Panc1 (cell line): ENCODE data around the gene LPGAT1. TPM values are rescaled to one million over a fixed set of nuclear protein-coding genes. Genes with fewer than 3 reads are reported as not detected.
A peak's percentile ranks its signal among the peaks of the same experiment; 100 is the strongest.

Experiments
- ATAC-seq: fragments of 200-7000 bp; cut with Tn5 transposase; 2 replicates; pipeline ENCODE4 v1.9.1; 2020; ENCODE audit warnings: mild to moderate bottlenecking, moderate library complexity
- BruUV-seq: library from RNA; stranded (reverse); fragments of 400-500 nt; replicated peaks from 2 replicates; lab custom pipeline; 2021; lab: Mats Ljungman, UMichigan
- CTCF ChIA-PET: fragments of 300-600 bp; sonication (Branson Sonifier 250); formaldehyde crosslinking; loops from one replicate; lab custom pipeline; 2022; ENCODE audit warnings: antibody characterized with exemption; lab: Charles Lee
- POLR2A ChIA-PET: fragments of 300-600 bp; sonication (Branson Sonifier 250); formaldehyde crosslinking; loops from one replicate; lab custom pipeline; 2022; ENCODE audit warnings: antibody characterized with exemption; lab: Charles Lee
- DNase-seq: peaks from one replicate; pipeline ENCODE4 v3.0.0-alpha.2; 2010; ENCODE audit warnings: low read depth, low spot score
- H3K27ac ChIP-seq: 2 replicates; pipeline ENCODE4 v1.5.1; 2011; ENCODE audit warnings: mild to moderate bottlenecking, low read length, inconsistent platforms
- H3K27me3 ChIP-seq: fragments of 200-500 bp; sonication (Bioruptor generic); 2 replicates; pipeline ENCODE4 v1.6.0; 2014; ENCODE audit warnings: low read length, inconsistent platforms; ENCODE audit not compliant: control insufficient read depth, insufficient read depth
- H3K36me3 ChIP-seq: fragments of 200-500 bp; sonication (Bioruptor generic); 2 replicates; pipeline ENCODE4 v1.5.1; 2014; ENCODE audit warnings: inconsistent platforms, mild to moderate bottlenecking, low read length, moderate library complexity; ENCODE audit not compliant: control insufficient read depth, insufficient read depth
- H3K4me1 ChIP-seq: 2 replicates; pipeline ENCODE4 v1.5.1; 2011; ENCODE audit warnings: inconsistent platforms, mild to moderate bottlenecking, low read length, moderate library complexity; ENCODE audit not compliant: control insufficient read depth, insufficient read depth
- H3K4me3 ChIP-seq, 2 experiments: 2 replicates each; pipeline ENCODE4 v1.5.1; 2011 to 2012; ENCODE audit warnings: low read depth in 2 of 2, low read length in 2 of 2, mild to moderate bottlenecking in 2 of 2, inconsistent platforms in 1 of 2, moderate library complexity in 1 of 2
- H3K9me3 ChIP-seq: fragments of 200-500 bp; sonication (Bioruptor generic); 2 replicates; pipeline ENCODE4 v1.5.1; 2014; ENCODE audit warnings: low read depth, mild to moderate bottlenecking, inconsistent platforms, low read length, moderate library complexity; ENCODE audit not compliant: control insufficient read depth, insufficient read depth
- CTCF ChIP-seq: fragments of 450-650 bp; IDR thresholded peaks from 2 replicates; pipeline ENCODE4 v1.5.1; 2017; ENCODE audit warnings: mild to moderate bottlenecking
- POLR2AphosphoS5 ChIP-seq: IDR thresholded peaks from 2 replicates; pipeline ENCODE4 v1.6.1; 2012; ENCODE audit warnings: mild to moderate bottlenecking, low read depth, low read length, moderate library complexity
- REST ChIP-seq, 2 experiments: IDR thresholded peaks; 2 replicates each; pipeline ENCODE4 v1.6.1; 2011 to 2012; ENCODE audit warnings: low read depth in 2 of 2, control low read depth in 1 of 2, low read length in 1 of 2, mild to moderate bottlenecking in 1 of 2, moderate library complexity in 1 of 2; ENCODE audit not compliant: insufficient read depth in 1 of 2
- SIN3A ChIP-seq: IDR thresholded peaks from 2 replicates; pipeline ENCODE4 v1.6.1; 2012; ENCODE audit warnings: low read depth, mild to moderate bottlenecking, low read length, moderate library complexity, borderline replicate concordance; ENCODE audit not compliant: insufficient read depth
- TCF7L2 ChIP-seq: IDR thresholded peaks from 2 replicates; pipeline ENCODE4 v1.6.1; 2011; ENCODE audit warnings: mild to moderate bottlenecking, low read depth, low read length, inconsistent platforms
- in situ Hi-C: cut with HindIII; loops from 2 replicates; pipeline ENCODE4 v1.10.0; 2016; ENCODE audit warnings: low sequenced_read_pairs, low pct_unique_long_range_greater_than_20kb
- intact Hi-C: fragments of 100-400 bp; cut with micrococcal nuclease; formaldehyde crosslinking; loops from one replicate; pipeline ENCODE4 v1.10.0; 2022; ENCODE audit not compliant: unreplicated experiment
- total RNA-seq: library from RNA; stranded (reverse); gene quantifications from one replicate; pipeline ENCODE4 v1.2.1, GENCODE V29; 2021; ENCODE audit not compliant: unreplicated experiment

Gene LPGAT1
- total RNA-seq, 1 experiment from 2014 or later, result 85.4 TPM

- TF ChIP-seq CTCF, result no peak
- no peak for TF ChIP-seq TCF7L2
- TF ChIP-seq SIN3A, result no peak
- TF ChIP-seq POLR2AphosphoS5, result no peak
- in situ Hi-C loops, result no loop called here
- Histone ChIP-seq H3K9me3 (no peaks in the 10 kb centered on the region), H3K4me3 (no peak overlapping the region), H3K36me3 (no peaks in the 10 kb centered on the region), H3K27ac (peak overlapping the region; percentile 78), H3K4me1 (peaks cover 16% of the 10 kb centered on the region), H3K27me3 (no peaks in the 10 kb centered on the region)
- intact Hi-C loops, result no loop called here
- ATAC-seq (no peak), DNase-seq (no peak)
- ChIA-PET CTCF (no interaction called here), POLR2A (no interaction called here)
- no TSS peak for BruUV-seq
Measured at GRCh38 chr1:211729238-211729637, 101.3 kb downstream of the LPGAT1 start.

GRCh38 chr1:211726467-211726995, 104.0 kb downstream of the LPGAT1 start:
- Histone ChIP-seq H3K4me3 (no peak overlapping the region), H3K36me3 (no peaks in the 10 kb centered on the region), H3K27me3 (no peaks in the 10 kb centered on the region), H3K27ac (peak overlapping the region; percentile 25), H3K9me3 (no peaks in the 10 kb centered on the region), H3K4me1 (no peaks in the 10 kb centered on the region; the same call in 1 of the 2 replicates)
- TF ChIP-seq SIN3A (no peak), REST (IDR thresholded peaks at IDR 0.05; ENCODE audit: insufficient read depth in 1 of 2, low read depth in 2 of 2, low read length in 1 of 2) (no peak), CTCF (no peak), TCF7L2 (no peak), POLR2AphosphoS5 (no peak)
- ATAC-seq (no peak), DNase-seq (no peak)
- intact Hi-C loops (no loop called here), in situ Hi-C loops (no loop called here)
- no TSS peak for BruUV-seq
- CTCF ChIA-PET, result no interaction called here
- POLR2A ChIA-PET, result no interaction called here
